CD4-positive, alpha-beta T cell treated with Interleukin-4 for 1 hour (primary cell): ENCODE measurements around the gene FLRT2.

ENCODE experiments used
- DNase-seq, 2 donors: peaks; one replicate each; pipeline ENCODE4 v3.0.0-alpha.2; 2020 to 2022

Gene FLRT2

GRCh38 chr14:85601690-85602089 lies 71.7 kb downstream of the FLRT2 start:
- DNase-seq, result no peak

- no peak for DNase-seq
Measured at GRCh38 chr14:85602345-85602744, 72.4 kb downstream of the FLRT2 start.

- DNase-seq, result no peak
Measured at GRCh38 chr14:85604021-85604420, 74.1 kb downstream of the FLRT2 start.

DNA sequence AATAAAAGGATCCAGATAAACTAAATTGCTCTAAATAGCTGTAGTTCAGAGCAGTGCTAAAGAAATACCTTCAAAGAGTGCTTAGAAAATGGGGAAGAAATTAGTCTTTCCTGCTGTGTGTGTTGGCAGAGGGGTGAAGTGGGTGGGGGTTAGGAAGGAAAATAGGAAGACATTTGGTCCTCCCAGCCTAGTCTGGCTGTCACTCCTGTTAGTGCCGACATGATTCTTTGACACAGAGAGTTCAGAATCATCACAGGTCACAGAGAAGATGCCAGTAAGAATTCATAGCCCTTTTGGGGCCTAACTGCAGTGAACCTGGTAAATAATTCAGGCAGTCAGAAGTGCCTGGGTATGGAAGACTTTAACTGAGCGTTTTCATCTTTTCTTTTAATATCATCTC lies 74.8 kb downstream of the FLRT2 start:
- no peak for DNase-seq

GRCh38 chr14:85607651-85608081 lies 77.7 kb downstream of the FLRT2 start:
- DNase-seq, result no peak

DNA sequence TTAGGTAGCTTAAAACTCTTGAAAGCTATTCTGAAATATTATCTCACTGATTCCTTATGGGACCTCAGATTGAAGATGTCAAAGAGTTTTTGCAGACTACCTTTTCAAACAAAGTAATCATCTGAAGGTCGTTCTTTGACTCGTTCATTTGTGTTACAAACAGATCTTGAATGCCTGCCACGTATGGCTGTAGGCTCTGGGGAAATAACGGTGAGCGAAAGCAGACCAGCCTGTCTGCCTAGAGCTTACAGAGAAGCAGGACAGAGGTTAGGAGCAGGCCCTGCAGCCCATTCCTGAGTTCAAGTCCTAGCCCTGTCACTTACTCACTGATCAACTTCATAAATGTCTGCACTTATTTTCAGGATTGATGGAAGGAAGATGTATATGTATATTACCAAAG lies 83.6 kb downstream of the FLRT2 start:
- no peak for DNase-seq

GRCh38 chr14:85616386-85616885 lies 86.5 kb downstream of the FLRT2 start:
- no peak for DNase-seq

DNA sequence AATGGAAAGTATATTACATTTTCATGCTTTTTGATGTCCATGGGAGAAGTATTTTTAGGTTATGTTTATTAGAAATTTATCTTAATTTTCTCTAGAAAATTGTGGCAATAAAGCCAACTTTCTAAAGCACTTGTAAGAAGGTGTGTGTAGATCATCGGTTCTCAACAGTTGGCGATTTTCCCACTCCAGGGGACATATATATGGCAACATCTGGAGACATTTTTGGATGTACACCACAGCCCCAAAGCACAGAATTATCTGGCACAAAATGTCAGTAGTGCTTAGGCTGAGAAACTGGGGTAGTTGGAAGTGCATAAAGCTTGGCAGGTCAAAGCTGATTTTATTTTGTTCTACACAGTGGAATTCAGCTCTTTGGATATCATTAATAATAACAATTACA lies 86.9 kb downstream of the FLRT2 start:
- no peak for DNase-seq

GRCh38 chr14:85617791-85618190 lies 87.8 kb downstream of the FLRT2 start:
- no peak for DNase-seq

DNA sequence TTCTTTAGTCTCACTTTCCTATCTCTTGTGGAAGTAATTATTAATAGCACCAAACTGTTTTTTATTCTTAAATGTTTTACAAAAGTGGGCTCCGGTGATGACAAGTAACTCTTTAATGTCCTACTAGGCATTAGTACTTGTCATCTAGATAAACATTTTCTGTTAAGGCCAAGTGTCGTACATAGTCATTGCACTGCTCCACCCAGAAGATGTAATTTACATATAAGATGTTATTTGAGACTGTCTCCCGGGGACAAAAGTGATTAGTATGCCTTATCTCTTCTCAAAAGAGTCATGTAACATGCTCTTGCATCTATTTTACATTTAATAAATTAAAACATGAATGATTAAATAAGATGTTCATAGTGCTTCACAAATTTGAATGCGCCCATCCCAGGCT lies 88.4 kb downstream of the FLRT2 start:
- no peak for DNase-seq

GRCh38 chr14:85618978-85619377 lies 89.0 kb downstream of the FLRT2 start:
- DNase-seq, result no peak

GRCh38 chr14:85619851-85620250 lies 89.9 kb downstream of the FLRT2 start:
- DNase-seq, result no peak

DNA sequence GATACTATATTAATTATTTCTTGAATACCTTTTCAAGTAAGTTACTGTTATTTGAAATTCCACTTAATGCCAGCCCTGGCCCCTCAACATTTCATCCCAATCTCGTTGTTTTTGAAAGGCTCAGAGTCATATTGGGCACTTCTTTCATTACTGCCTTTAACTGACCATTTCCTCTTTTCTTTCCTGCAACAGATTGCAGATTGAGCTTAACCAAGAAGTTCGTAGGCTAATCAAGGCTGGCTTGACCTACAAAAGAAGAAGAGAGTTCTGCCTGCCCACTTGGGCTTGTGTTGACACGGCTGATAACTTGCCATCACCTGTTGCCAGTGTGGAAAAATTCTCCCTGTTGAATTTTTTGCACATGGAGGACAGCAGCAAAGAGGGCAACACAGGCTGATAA lies 91.0 kb downstream of the FLRT2 start:
- DNase-seq, result no peak

GRCh38 chr14:85622106-85622505 lies 92.2 kb downstream of the FLRT2 start:
- no peak for DNase-seq

- DNase-seq, result no peak
Measured at GRCh38 chr14:85622986-85623685, 93.2 kb downstream of the FLRT2 start.

- DNase-seq, result no peak
Measured at GRCh38 chr14:85625925-85626585, 96.1 kb downstream of the FLRT2 start.

DNA sequence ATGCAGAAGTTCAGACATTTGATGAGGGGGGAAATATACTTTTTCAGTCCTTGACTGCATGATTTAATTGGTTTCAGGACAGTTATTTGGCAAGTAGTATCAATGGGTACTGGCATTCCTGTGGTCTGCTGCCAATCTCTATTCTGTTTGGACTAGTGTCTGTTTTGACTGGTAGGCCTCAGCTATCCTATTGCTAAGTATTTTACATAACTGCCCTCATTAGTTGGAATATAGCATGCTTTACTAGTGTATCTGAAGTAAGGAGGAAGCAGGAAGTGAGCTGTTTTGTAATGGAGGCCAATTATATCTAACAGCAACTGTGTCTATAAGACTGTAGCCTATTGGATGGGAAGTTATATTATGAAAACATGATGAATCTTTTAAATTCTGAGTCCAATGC lies 104.3 kb downstream of the FLRT2 start:
- no peak for DNase-seq

- no peak for DNase-seq
Measured at GRCh38 chr14:85644211-85644610, 114.3 kb downstream of the FLRT2 start.

GRCh38 chr14:85653029-85653428 lies 123.1 kb downstream of the FLRT2 start:
- DNase-seq, result no peak

- no peak for DNase-seq
Measured at GRCh38 chr14:85660243-85660922, 130.4 kb downstream of the FLRT2 start.

DNA sequence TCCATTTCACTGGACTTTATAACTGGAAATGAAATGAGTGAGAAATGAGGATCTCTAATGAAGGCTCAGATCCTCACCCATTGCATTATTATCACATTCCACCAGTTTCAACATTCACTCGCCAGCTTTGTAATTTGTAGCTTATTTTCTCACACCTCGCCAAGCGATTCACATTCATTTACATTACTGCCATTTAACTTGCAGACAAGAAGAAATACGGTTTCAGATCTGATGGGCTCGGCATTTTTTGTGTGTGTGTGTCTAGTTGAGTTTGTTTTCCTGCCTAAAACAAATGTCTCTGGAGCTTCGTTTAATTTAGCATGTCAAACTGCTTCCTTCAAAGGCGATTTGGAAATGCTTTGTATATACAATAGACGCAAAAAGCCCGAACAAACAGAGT lies 132.2 kb downstream of the FLRT2 start:
- no peak for DNase-seq

- DNase-seq, result no peak
Measured at GRCh38 chr14:85663256-85663655, 133.3 kb downstream of the FLRT2 start.

GRCh38 chr14:85663667-85664066 lies 133.7 kb downstream of the FLRT2 start:
- DNase-seq, result no peak

- DNase-seq, result no peak
Measured at GRCh38 chr14:85675957-85676356, 146.0 kb downstream of the FLRT2 start.
